K562 (cell line): ENCODE measurements around the gene KIAA1958. TPM values are rescaled to one million over a fixed set of nuclear protein-coding genes. Genes with fewer than 3 reads are reported as not detected.

Source experiments
- ATF6 ChIP-seq: sonication (generic); formaldehyde crosslinking; IDR thresholded peaks from 2 replicates; pipeline ENCODE4 v1.4.0; 2020; ENCODE audit warnings: mild to moderate bottlenecking, missing genetic modification reagents
- CEBPZ ChIP-seq: fragments of 150-350 bp; IDR thresholded peaks from 2 replicates; pipeline ENCODE4 v1.6.1; 2014; ENCODE audit warnings: low read depth, mild to moderate bottlenecking, low read length, borderline replicate concordance
- HCFC1 ChIP-seq: IDR thresholded peaks from 2 replicates; pipeline ENCODE4 v1.6.1; 2012; ENCODE audit warnings: low read depth, low read length, improper control_type of control experiment
- POLR2AphosphoS5 ChIP-seq: IDR thresholded peaks from 2 replicates; pipeline ENCODE4 v1.6.1; 2011; ENCODE audit warnings: mild to moderate bottlenecking, low read depth, low read length, moderate library complexity; ENCODE audit not compliant: control insufficient read depth, insufficient read depth
- TSHZ1 ChIP-seq: fragments of 250-450 bp; sonication (Bioruptor Pico); IDR thresholded peaks from 2 replicates; pipeline ENCODE4 v1.4.0; 2020; ENCODE audit warnings: mild to moderate bottlenecking, moderate library complexity
- ZHX1 ChIP-seq: fragments of 150-350 bp; conservative IDR thresholded peaks from 2 replicates; pipeline ENCODE4 v1.6.1; 2014; ENCODE audit warnings: low read length
- ZNF253 ChIP-seq: fragments of 250-450 bp; sonication (Bioruptor Pico); conservative IDR thresholded peaks from 2 replicates; pipeline ENCODE4 v1.6.1; 2021; ENCODE audit warnings: mild to moderate bottlenecking
- ZNF511 ChIP-seq: sonication (generic); formaldehyde crosslinking; IDR thresholded peaks from 2 replicates; pipeline ENCODE4 v1.8.0; 2022; ENCODE audit warnings: mild to moderate bottlenecking, missing genetic modification reagents
- polyA plus RNA-seq, 8 experiments: library from polyadenylated mRNA; depleted of rRNA in 4 of 8; stranded (reverse) in 5 of 8; unstranded in 3 of 8; fragments of >200 nt; fragmentation: Nextera tagmentation in 2 of 8; fragmentation: Illumina TruSeq in 1 of 8; extraction: Ambion mirVana in 2 of 8; extraction: Trizol in 1 of 8; gene quantifications; 2 replicates each; pipeline versions ENCODE4 v1.2.1 to v1.2.3, GENCODE V29; 2011 to 2014; ENCODE audit warnings: inconsistent platforms in 1 of 8, missing spikeins in 1 of 8
- total RNA-seq, 7 experiments: library from RNA; depleted of rRNA in 6 of 7; stranded (reverse); fragments of >200 nt in 6 of 7; fragmentation: Illumina TruSeq in 2 of 7; extraction: Trizol in 2 of 7; gene quantifications; 2 replicates each; pipeline versions ENCODE4 v1.2.1 to v1.2.3, GENCODE V29; 2011 to 2021; ENCODE audit warnings: low replicate concordance in 1 of 7

The KIAA1958 gene
- total and polyA plus RNA-seq, 9 of the 15 experiments (the other 6 are each of a cell fraction or from before 2014, with no cell fraction given), result 1.1 to 16.0 (median 10.1) TPM

- peak; percentile 82 for TF ChIP-seq POLR2AphosphoS5
- TF ChIP-seq ZNF253 (CRISPR knock-in tag), result no peak
- peak; percentile 74; the same call in 1 of the 2 replicates for TF ChIP-seq CEBPZ
- peak; percentile 21; the same call in 1 of the 2 replicates for TF ChIP-seq HCFC1
- TF ChIP-seq TSHZ1, result no peak
- no peak for TF ChIP-seq ZHX1
- no peak for TF ChIP-seq ATF6 (CRISPR knock-in tag)
- TF ChIP-seq ZNF511 (CRISPR knock-in tag), result peak; percentile 27; the same call in 1 of the 2 replicates
Measured at GRCh38 chr9:112717661-112718331, 231.2 kb downstream of the KIAA1958 start, which contains the start of gene INIP (continued).
